GM12878 (cell line): Measurements from ENCODE around the gene SOX6.

ENCODE experiments used
- BRCA1 ChIP-seq: IDR thresholded peaks from 2 replicates; pipeline ENCODE4 v1.6.1; 2011; ENCODE audit warnings: low read depth, low read length, improper control_type of control experiment
- CEBPB ChIP-seq, 2 experiments: fragments of 150-350 bp in 1 of 2; IDR thresholded peaks; 2 replicates each; pipeline ENCODE4 v1.6.1; 2012 to 2014; ENCODE audit warnings: low read depth in 2 of 2, low read length in 2 of 2, borderline replicate concordance in 1 of 2, inconsistent platforms in 1 of 2
- FOXM1 ChIP-seq: IDR thresholded peaks from 2 replicates; pipeline ENCODE4 v1.6.1; 2012; ENCODE audit warnings: low read depth, mild to moderate bottlenecking, inconsistent platforms, low read length, moderate library complexity
- HCFC1 ChIP-seq: fragments of 150-350 bp; IDR thresholded peaks from 2 replicates; pipeline ENCODE4 v1.6.1; 2014; ENCODE audit warnings: low read length
- JUND ChIP-seq: IDR thresholded peaks from 2 replicates; pipeline ENCODE4 v1.6.1; 2012; ENCODE audit warnings: low read depth, mild to moderate bottlenecking, low read length, improper control_type of control experiment, moderate library complexity
- MTA2 ChIP-seq: fragments of 450-650 bp; IDR thresholded peaks from 2 replicates; pipeline ENCODE4 v1.6.1; 2016; ENCODE audit warnings: low read depth, mild to moderate bottlenecking, moderate library complexity
- SUZ12 ChIP-seq: fragments of 200-600 bp; sonication (generic); IDR thresholded peaks from one replicate; pipeline ENCODE4 v1.6.1; 2018; ENCODE audit warnings: antibody characterized with exemption, mild to moderate bottlenecking; ENCODE audit not compliant: unreplicated experiment
- TF ChIP-seq, protein P1 (sequence below), 3 experiments: IDR thresholded peaks in 2 of 3; conservative IDR thresholded peaks in 1 of 3; 2 replicates each; pipeline ENCODE4 v1.5.1; 2011; ENCODE audit warnings: low read depth in 3 of 3, low read length in 3 of 3, mild to moderate bottlenecking in 3 of 3, control low read depth in 2 of 3, moderate library complexity in 2 of 3, inconsistent platforms in 1 of 3, mixed read lengths in 1 of 3; ENCODE audit not compliant: control insufficient read depth in 2 of 3, insufficient read depth in 1 of 3; ENCODE audit errors: extremely low read depth in 1 of 3
- TF ChIP-seq, protein P2 (sequence below): fragments of 450-650 bp; IDR thresholded peaks from 2 replicates; pipeline ENCODE4 v1.6.1; 2016; ENCODE audit warnings: mild to moderate bottlenecking

DNA sequence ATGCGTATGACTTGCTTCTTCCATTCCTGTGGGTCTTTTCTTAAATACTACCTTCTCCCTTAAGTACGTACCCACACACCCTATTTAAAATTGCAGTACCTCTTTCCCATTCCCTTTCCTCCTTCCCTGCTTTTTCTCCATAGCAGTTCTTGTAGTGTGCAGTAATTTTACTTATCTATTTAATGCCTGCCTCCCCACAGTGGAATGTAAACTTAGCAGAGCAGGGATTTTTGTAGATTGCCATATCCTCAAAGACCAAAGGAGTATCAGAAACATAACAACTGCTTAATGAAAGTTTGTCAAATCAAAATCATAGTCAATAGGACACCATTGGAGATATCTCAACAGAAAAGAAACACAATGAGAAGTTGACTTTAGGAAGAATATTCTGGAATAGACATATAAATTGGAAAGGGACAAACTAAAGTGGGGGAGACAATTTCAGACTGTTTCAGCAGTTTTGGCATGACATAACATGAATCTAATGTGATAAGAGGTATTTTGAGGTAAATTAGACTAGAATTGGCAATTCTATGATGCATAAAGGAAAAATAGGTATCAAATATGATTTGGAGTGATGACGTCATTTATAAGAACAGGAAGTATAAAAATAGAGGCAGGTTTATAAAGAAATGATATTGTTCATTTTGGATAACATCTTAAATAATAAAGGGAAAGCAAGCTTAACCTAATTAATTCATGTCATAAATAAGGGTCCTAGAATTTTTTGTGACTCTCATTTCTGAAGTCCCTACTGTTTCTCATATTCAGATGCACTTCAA lies 188.4 kb downstream of the SOX6 start:
- TF ChIP-seq JUND: no peak
- TF ChIP-seq HCFC1: no peak
- TF ChIP-seq SUZ12: no peak
- TF ChIP-seq, protein P1, sequence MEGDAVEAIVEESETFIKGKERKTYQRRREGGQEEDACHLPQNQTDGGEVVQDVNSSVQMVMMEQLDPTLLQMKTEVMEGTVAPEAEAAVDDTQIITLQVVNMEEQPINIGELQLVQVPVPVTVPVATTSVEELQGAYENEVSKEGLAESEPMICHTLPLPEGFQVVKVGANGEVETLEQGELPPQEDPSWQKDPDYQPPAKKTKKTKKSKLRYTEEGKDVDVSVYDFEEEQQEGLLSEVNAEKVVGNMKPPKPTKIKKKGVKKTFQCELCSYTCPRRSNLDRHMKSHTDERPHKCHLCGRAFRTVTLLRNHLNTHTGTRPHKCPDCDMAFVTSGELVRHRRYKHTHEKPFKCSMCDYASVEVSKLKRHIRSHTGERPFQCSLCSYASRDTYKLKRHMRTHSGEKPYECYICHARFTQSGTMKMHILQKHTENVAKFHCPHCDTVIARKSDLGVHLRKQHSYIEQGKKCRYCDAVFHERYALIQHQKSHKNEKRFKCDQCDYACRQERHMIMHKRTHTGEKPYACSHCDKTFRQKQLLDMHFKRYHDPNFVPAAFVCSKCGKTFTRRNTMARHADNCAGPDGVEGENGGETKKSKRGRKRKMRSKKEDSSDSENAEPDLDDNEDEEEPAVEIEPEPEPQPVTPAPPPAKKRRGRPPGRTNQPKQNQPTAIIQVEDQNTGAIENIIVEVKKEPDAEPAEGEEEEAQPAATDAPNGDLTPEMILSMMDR (IDR thresholded peaks at IDR 0.05 in 2 of 3, conservative IDR thresholded peaks at IDR 0.05 in 1 of 3; ENCODE audit: control insufficient read depth in 2 of 3, extremely low read depth in 1 of 3, insufficient read depth in 1 of 3, low read depth in 3 of 3, low read length in 3 of 3): no peak
- no peak for TF ChIP-seq CEBPB (IDR thresholded peaks at IDR 0.05; ENCODE audit: borderline replicate concordance in 1 of 2, low read depth in 2 of 2, low read length in 2 of 2)
- TF ChIP-seq, protein P2, sequence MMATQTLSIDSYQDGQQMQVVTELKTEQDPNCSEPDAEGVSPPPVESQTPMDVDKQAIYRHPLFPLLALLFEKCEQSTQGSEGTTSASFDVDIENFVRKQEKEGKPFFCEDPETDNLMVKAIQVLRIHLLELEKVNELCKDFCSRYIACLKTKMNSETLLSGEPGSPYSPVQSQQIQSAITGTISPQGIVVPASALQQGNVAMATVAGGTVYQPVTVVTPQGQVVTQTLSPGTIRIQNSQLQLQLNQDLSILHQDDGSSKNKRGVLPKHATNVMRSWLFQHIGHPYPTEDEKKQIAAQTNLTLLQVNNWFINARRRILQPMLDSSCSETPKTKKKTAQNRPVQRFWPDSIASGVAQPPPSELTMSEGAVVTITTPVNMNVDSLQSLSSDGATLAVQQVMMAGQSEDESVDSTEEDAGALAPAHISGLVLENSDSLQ: no peak
- no peak for TF ChIP-seq MTA2
- no peak for TF ChIP-seq BRCA1
- no peak for TF ChIP-seq FOXM1
